HG03196 (cell line): ENCODE data around the gene CNOT2.

ENCODE experiments used
- ATAC-seq: cut with Tn5 transposase; IDR thresholded peaks from one replicate; pipeline ENCODE4 v1.9.1; 2021; ENCODE audit not compliant: unreplicated experiment

CNOT2 gene

DNA sequence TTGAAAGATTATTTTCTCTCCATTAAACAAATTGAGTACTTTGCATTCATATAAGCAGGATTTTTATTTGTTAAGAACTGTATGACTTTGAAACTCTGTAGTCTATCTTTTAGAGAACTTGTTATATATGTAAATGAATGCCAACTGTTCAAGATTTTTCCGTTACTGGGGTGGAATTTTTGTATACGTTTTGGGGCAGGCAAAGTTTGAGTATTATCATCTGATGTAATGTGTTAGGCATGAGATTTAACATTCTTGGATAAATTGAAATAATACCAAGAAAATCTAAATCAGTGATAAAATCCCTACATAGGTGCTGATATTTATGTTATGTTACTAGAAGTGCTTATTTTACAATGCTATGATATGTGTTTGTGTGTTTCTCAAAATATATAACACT lies 8.4 kb downstream of the CNOT2 start:
- no peak for ATAC-seq

DNA sequence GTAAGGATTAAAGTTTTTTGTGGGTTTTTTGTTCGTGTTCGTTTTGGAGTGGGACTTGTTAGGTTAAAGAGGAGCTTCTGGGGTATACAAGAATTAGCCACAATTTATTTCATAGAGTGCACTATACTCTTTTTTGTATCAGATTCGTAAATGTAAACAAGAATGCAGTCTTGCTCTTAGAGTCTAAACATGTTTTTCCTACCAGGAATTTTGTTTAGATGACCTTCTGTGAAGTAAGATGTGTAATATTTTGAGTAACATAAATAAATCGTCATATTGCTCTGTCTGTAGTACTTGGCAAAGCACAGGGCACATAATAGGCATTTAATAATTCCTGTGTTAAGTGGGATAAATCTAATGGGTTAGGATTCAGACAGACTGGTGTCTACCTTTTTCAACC lies 9.6 kb downstream of the CNOT2 start:
- no peak for ATAC-seq

DNA sequence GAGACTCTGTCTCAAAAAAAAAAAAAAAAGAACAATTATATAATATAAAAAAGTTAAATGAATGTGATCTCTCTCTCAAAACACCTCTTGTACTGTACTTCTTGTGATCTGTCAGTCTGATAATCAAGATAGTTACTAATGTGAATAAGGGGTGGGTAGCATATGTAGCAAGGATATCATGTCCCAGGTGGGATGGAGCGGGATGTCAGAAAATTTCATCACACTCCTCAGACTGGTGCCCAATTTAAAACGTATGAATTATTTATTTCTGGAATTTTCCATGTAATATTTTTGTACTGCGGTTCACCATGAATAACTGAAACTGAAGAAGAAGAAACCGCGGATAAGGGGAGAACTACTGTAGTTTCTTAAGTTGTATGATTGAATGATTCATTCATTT lies 11.0 kb downstream of the CNOT2 start:
- no peak for ATAC-seq

DNA sequence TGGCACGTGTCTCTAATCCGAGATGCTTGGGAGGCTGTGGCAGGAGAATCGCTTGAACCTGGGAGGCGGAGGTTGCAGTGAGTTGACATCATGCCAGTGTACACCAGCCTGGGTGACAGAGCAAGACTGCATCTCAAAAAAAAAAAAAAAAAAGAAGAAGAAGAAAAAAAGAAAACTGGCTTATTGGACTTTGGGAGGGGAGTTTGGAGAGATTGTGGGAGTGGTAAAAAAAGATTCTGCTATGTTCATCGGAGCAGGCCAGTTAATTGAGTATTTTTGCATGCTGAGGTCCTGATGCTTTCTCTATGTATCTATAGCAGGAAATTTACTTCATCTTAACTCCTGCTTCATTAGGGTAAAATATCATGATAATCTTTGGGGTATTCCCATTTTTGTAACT lies 11.6 kb downstream of the CNOT2 start:
- ATAC-seq: no peak

DNA sequence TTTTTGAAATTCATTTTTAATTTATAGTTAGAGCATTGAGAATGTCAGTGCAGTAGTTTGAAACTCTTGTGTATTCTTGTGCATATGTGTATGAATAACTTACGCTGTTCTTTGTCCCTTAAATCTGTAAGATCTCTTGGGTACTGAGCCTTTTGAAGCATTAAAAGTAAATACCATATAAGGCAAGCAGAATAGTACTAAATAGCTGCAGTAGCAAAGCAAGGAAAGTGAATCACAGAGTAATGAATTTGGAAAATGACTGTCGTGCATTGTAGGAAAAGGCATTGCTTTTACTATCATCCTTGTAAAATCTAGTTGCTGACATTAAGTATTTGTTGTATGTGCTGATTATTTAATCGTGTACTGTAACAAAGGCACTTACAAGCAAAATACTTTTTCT lies 12.1 kb downstream of the CNOT2 start:
- no peak for ATAC-seq

DNA sequence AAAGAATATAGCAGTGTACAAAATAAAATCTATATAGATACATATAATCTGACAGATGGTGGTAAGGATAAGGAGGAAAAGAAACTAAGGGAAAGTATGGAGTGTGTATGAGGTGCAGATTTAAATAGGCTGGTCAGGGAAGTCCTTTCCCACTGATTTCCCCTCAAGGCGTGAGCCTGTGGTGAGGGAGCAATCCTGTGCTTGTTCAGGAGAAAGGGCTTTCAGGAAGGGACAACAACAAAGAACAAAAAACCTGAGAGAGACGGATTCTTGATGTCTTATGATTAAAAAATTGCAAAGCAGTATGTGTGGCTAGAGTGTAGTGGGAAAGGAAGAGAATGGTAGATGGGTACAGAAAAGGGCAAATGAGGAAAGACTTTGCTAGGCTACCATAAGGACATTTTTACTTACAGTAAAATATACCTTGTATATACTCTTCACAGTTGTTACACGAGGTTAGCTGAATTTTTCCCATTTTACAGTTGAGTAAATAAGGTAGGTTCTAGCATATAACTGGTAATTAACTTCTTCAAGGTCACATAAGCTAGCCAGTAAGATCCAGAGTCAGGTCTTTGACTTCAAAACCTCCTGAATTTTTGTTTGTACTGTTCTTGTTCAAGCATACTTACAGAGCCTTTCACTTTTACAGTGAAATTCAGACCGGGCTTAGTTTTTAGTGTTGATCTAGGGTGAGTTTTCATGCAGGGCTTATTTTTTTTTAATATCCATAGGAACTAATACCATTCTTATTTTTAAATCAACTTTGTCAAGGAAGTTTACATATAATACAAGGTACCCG lies 15.6 kb downstream of the CNOT2 start:
- ATAC-seq: no peak

DNA sequence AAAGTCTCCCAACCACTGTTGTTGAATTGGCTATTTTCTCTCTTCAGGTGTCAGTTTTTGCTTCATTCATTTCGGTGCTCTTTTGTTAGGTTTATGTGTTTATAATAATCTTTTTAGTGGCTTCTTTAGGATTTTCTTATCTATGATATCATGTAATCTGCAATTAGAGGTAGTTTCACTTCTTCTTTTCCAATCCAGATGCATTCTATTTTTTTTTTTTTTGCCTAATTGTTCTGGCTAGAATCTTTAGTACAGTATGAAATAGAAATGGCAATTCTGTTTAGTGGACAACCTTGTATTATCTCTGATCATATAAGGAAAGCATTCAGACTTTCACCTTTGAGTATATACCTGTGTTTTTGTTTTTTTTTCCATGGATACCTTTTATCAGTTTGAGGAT lies 17.4 kb downstream of the CNOT2 start:
- ATAC-seq: no peak

DNA sequence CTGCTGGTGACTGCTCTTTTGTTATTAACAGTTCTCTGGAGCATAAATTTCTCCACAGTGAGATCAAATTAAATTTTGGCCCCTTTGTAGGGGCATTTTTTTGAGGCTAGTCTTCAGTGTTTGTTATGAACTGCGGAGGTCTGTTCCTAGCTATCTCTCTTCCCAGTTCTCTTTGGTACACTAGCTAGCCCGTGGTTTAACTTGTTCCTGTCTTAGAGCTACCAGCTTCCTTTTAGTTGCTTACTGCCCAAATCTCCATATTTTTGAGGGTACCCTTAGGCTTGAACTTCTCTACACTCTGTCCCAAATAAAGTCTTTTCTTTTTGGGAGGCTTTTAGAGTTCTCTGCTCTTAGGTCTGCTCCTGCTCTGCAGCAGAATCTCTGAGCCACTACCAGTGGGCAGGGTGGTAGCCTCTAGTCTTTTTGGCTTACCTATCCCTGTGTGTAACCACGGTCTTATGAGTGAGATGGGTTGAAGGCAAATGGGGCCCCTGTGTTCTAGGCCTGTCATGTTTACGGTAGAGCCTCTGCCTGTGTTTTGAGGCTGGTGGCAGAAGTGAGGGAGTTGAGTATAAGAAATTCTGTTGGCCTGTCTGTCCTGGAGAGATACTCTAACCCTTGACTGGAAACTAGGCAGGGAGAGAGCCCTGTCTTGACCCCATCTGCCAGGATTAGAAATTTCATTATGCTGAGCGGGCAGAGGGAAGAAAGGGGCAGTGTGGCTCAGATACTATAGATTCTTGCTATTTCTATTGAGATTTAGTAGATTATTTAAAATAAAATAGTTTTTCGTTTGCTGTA lies 21.0 kb downstream of the CNOT2 start:
- ATAC-seq: no peak

DNA sequence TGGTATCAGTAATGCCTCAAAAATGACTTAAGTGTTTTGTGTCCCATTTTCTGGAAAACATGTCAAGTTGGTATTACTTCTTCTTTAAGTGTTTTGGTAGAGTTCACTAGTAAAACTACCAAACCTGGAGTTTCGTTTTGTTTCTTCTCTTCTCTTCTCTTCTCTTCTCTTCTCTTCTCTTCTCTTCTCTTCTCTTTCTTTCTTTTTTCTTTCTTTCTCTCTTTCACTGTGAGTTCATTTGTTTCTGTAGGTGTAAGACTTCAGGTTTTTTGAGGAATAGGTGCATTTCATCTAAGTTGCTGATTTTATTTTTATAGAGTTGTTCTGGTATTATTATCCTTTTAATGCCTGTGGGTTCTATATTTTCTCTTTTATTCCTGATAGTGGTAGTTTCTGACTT lies 21.9 kb downstream of the CNOT2 start:
- no peak for ATAC-seq

DNA sequence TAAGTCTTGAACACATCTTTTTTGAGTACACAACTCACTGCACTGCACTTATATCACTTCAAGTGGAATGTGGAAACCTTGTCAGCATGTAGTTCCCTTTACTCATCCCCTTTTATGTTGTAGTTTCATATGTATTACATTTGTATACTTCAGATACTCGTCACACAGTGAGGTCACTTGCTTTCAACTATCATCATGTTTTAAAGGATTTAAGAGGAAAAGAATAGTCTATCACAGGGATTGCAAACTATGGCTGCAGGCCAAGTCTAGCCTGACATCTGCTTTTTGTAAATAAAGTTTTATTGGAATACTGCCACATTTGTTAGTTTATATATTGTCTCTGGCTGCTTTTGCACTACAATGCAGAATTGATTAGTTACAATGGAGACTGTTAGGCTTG lies 24.3 kb downstream of the CNOT2 start:
- ATAC-seq: no peak

DNA sequence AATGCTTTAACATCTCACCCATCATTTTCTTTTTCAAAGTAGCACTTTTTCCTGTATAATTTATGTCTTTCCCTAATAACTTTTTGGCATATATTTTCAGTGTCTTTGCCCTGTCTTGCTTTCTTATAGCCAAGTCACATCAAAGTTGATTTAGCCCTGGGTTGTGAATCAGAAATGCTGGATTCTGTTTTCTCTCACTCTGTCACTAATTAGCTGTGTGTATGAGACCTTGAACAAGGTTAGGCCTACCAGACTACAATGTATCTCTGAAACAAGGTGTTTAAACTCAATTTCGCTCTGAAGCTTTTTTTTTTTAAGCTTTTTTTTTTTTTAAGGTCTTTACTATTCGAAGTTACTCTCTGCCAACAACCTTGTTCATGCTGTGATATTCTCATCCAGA lies 25.7 kb downstream of the CNOT2 start:
- ATAC-seq: no peak

DNA sequence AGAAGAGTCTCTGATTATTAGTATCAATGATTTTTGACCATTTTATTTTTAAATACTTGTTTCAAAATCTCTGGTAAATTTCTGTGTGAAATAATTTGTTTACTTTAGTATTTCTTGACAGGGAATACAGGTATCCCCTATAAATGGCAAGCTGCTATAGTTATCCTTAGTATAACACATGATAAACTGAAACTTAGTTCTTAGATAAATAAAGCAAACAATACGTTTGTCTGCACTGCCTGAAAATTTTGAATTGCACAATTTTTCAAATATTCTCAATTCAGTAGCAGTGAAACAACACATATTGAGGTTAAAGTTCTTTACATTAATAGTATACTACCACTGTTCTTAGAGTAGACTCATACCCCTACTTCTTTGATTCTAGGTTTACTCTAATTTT lies 26.9 kb downstream of the CNOT2 start:
- no peak for ATAC-seq

DNA sequence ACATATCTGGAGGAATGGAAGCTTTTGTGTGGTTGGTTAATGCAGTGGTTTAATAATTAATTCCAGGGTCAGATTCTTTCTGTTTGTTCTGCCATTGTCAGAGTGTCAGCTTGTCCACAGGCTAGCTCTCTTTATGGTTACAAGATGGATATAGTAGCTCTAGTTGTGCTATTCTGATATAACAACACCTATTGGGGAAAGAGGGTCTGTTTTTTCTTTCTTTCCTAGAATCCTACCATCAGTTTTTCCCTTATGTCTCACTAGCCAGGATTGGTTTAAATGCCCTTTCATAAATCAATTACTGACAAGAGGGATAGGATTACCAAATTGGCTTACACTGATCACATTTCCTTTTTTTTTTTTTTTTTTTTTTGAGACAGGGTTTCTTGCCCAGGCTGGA lies 27.8 kb downstream of the CNOT2 start:
- no peak for ATAC-seq

DNA sequence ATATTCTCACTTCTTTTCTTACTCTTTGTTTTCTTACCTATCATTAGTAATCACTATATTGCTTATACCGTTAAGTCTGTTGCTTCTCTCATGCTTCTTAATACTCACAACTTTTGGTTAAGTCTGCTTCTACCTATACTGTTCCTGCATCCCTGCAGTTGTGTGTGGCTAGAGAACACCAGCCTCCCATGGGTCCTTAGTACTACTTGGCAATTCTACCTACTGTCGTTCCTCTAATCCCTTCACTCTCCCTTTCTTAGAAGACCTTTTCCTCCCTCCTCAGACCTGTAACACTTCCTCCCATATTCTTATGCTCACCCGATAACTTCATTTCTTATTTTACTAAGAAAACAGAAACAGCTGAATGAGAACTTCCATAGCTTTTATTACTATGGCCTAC lies 29.3 kb downstream of the CNOT2 start:
- ATAC-seq: no peak

DNA sequence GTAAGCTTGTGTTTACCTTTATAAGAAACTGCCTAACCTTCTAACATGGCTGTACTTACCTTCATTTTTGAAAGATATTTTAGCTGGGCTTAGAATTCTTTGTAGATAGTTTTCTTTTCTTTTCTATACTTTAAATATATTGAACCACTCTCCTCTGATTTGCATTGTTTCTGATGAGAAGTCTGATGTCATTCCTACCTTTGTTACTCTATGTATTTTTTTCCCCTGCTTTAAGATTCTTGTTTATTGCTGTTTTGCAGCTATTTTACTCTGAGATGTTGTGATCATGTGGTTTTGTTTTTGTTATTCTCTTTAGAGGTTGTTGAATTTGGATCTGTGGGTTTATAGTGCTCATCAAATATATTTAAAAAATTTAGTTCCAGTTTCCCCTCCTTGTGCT lies 31.8 kb downstream of the CNOT2 start:
- no peak for ATAC-seq

DNA sequence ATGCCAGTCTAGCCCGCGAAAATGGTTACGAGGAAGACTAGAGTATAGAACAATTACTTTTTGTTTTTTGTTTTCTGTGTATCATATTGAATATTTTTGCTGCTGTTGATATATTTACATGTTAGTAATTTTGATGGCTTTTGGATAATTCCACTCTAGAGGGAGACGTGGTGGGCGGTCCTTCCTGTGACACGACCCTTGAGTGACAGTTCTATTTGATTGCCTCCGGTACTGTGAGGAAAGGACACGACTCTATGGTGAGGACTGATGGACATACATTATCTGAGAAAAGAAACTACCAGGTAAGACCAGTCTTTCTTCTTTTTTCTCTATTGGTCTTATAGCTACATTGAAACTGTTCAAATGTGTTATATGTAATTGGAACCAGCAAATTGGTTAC lies 34.7 kb downstream of the CNOT2 start:
- ATAC-seq: no peak

DNA sequence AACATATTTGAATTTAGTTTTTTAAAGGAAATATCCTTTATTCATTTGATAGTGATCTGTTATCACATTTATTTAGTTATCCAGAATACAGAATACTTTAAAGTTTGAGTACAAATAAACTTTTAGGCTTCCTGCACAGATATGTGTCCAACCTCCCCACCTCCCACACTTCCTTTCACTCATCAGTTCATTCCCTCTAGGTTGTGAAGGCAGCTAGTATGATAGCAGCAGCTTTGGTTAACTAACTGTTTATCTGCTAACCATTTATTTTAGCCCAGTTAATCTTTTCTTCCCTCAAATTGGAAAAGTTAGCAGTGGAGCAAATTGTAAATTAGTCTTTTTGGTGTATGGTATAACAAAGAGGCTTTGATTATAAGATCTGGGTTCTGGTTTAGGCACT lies 35.7 kb downstream of the CNOT2 start:
- ATAC-seq: no peak

DNA sequence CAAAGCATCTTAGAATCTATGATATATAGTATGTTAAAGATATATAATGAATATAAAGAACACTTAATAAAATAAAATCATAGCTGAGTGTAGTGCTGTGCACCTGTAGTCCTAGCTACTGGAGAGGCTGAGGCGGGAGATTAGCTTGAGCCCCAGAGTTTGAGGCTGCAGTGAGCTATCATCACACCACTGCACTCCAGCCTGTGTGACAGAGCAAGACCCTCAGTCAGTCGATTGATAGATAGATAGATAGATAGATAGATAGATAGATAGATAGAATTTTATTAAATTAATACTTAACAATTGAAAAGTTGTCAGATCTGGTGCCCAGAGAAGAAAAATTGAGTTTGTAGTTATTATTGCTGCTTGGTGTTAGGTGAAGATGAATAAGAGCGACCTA lies 40.0 kb downstream of the CNOT2 start:
- no peak for ATAC-seq

DNA sequence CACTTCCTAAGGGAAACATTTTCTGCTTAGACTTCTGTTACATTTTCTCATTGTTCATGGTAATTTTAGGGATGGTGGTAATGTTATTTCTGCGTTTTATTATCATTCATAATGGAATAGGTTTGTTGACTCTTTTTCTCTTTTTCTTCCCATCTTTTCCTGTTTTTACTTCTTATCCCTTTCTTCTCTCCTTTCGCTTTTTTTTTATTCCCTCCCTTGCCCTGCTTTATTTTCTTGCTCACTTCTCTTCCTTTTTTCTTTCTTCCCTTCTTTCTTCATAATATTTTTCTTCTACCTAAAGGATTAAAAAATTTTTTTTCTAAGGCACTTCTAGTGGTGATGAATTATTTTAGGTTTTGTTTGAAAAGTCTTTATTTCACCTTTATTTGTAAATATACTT lies 45.6 kb downstream of the CNOT2 start:
- ATAC-seq: no peak

DNA sequence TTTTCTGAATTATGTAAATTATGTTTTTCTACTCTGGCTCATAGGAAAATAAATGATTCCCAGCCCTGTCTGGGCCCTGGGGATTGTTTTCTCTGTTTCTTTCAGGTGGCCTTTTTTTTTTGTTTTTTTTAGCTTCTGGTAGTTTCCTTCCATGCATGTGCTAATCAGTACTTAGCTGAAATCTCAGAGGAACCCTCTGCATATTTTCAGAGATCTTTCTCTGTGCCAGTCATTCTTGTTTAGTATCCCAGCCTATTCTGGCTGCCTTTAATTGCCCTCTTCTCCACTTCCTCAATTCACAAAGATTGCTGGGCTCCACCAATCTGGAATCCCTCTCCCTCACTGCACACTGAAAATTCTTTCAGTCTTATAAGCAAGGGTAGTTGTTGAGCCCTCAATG lies 46.9 kb downstream of the CNOT2 start:
- no peak for ATAC-seq

DNA sequence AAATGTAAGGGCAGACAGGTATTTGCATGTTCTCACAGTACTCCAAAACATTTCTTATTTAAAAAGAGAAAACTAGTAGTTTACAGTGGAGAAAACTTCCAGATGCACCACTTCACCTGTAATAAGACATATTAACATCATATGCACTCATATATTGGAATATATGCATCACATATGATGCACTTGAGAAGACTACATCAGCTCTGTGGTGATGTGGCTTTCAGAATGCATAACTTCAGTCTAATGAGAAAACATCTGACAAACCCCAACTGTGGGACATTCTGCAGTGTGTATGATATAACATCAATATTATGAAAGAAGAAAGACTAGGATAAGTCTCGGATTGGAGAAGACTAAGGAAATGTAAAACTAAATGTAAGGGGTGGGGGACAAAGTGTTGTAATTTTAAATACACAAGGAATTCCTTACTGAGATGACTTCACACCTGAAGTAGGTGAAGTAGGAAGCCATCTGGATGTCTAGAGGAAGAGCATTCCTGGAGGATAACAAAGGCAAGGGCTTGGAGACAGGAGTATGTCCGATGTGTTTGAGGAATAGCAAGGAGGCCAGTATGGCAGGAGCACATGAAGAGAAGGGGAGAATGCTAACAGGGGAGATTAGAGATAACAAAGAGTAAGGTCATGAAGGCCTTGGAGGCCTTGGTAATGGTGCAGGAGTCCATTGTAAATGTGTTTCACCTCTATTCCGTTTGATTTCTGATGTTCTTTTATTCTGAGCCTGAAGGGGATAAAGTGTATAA lies 49.0 kb downstream of the CNOT2 start:
- no peak for ATAC-seq
